HepG2 (cell line): ENCODE data around the gene CYB561. TPM values are rescaled to one million over a fixed set of nuclear protein-coding genes. Genes with fewer than 3 reads are reported as not detected.

ENCODE experiments used
- ATAC-seq: fragments of 200-7000 bp; cut with Tn5 transposase; 3 replicates; pipeline ENCODE4 v1.9.1; 2020; ENCODE audit warnings: mild to moderate bottlenecking, moderate library complexity
- BruUV-seq: library from RNA; stranded (reverse); fragments of 400-500 nt; replicated peaks from 2 replicates; lab custom pipeline; 2021; lab: Mats Ljungman, UMichigan
- CTCF ChIA-PET: fragments of 300-600 bp; formaldehyde crosslinking; extraction: SDS; loops from one replicate; lab custom pipeline; 2021; ENCODE audit warnings: low total read pairs, inconsistent platforms, low intra/inter-chr PET ratio; lab: Yijun Ruan, JAX
- POLR2A ChIA-PET: fragments of 350-600 bp; sonication (Branson Sonifier 250); formaldehyde crosslinking; loops from one replicate; lab custom pipeline; 2020; ENCODE audit warnings: antibody characterized with exemption, inconsistent platforms; lab: Yijun Ruan, JAX
- DNase-seq: peaks from one replicate; pipeline ENCODE4 v3.0.0-alpha.2; 2015; ENCODE audit warnings: low spot score
- FAIRE-seq: peaks from 3 replicates; lab custom pipeline; 2011; peaks lifted over from hg19 to GRCh38; lab: Jason Lieb, UNC
- H2AFZ ChIP-seq: one replicate; pipeline ENCODE4 v1.6.1; 2011; ENCODE audit warnings: low read length, inconsistent platforms
- H3K27ac ChIP-seq: fragments of 300-600 bp; 3 replicates; pipeline ENCODE4 v1.8.0; 2011; ENCODE audit warnings: mixed run types, mild to moderate bottlenecking, mixed read lengths, low read length, inconsistent platforms; ENCODE audit not compliant: insufficient read depth; ENCODE audit errors: extremely low read length
- H3K27me3 ChIP-seq, 2 experiments: fragments of 200-600 bp in 1 of 2; 2 replicates in 1 of 2; 3 replicates in 1 of 2; pipeline versions ENCODE4 v1.6.0 to v1.8.0; 2011; ENCODE audit warnings: low read length in 2 of 2, mild to moderate bottlenecking in 2 of 2, moderate library complexity in 2 of 2, inconsistent platforms in 1 of 2; ENCODE audit not compliant: insufficient read depth in 2 of 2, control insufficient read depth in 1 of 2
- H3K36me3 ChIP-seq, 2 experiments: fragments of 200-600 bp in 1 of 2; replicated peaks in 1 of 2; 2 replicates in 1 of 2; 3 replicates in 1 of 2; pipeline versions ENCODE4 v1.5.1 to v1.8.0; 2011; ENCODE audit warnings: low read length in 2 of 2, inconsistent platforms in 1 of 2; ENCODE audit not compliant: insufficient read depth in 2 of 2, control insufficient read depth in 1 of 2
- H3K4me1 ChIP-seq: 2 replicates; pipeline ENCODE4 v1.5.1; 2012; ENCODE audit warnings: low read length, inconsistent platforms; ENCODE audit not compliant: insufficient read depth
- H3K4me2 ChIP-seq: 2 replicates; pipeline ENCODE4 v1.6.0; 2011; ENCODE audit warnings: low read depth, low read length, inconsistent platforms
- H3K4me3 ChIP-seq, 3 experiments: fragments of 200-600 bp in 1 of 3; sonication (generic), shearing (Covaris generic) in 1 of 3; replicated peaks in 1 of 3; 2 replicates each; pipeline ENCODE4 v1.5.1; 2011 to 2016; ENCODE audit warnings: low read length in 3 of 3, inconsistent platforms in 2 of 3, low read depth in 2 of 3, mild to moderate bottlenecking in 2 of 3, control low read depth in 1 of 3, mixed read lengths in 1 of 3; ENCODE audit not compliant: insufficient read depth in 1 of 3
- H3K79me2 ChIP-seq: one replicate; pipeline ENCODE4 v1.6.1; 2011; ENCODE audit warnings: low read length, inconsistent platforms; ENCODE audit not compliant: insufficient read depth
- H3K9ac ChIP-seq: 2 replicates; pipeline ENCODE4 v1.6.0; 2011; ENCODE audit warnings: mild to moderate bottlenecking, low read depth, low read length, inconsistent platforms; ENCODE audit not compliant: insufficient read depth
- H3K9me3 ChIP-seq: 2 replicates; pipeline ENCODE4 v1.5.1; 2012; ENCODE audit warnings: mild to moderate bottlenecking, low read length
- H4K20me1 ChIP-seq: 2 replicates; pipeline ENCODE4 v1.6.0; 2011; ENCODE audit warnings: inconsistent platforms, mild to moderate bottlenecking, low read length, moderate library complexity; ENCODE audit not compliant: insufficient read depth
- CHD2 ChIP-seq: IDR thresholded peaks from 2 replicates; pipeline ENCODE4 v1.6.1; 2011; ENCODE audit warnings: low read depth, low read length, improper control_type of control experiment
- EED ChIP-seq: sonication (generic); formaldehyde crosslinking; IDR thresholded peaks from 2 replicates; pipeline ENCODE4 v1.5.0; 2020; ENCODE audit warnings: mild to moderate bottlenecking, missing genetic modification reagents
- HDAC2 ChIP-seq: sonication (generic); formaldehyde crosslinking; IDR thresholded peaks from 2 replicates; pipeline ENCODE4 v1.4.0; 2020; ENCODE audit warnings: missing genetic modification reagents
- JUN ChIP-seq: sonication (generic); formaldehyde crosslinking; IDR thresholded peaks from 2 replicates; pipeline ENCODE4 v1.4.0; 2020; ENCODE audit warnings: mild to moderate bottlenecking, missing genetic modification reagents
- LCORL ChIP-seq, 2 experiments: fragments of 450-650 bp in 1 of 2; sonication (generic) in 1 of 2; formaldehyde crosslinking in 1 of 2; IDR thresholded peaks; 2 replicates each; pipeline versions ENCODE4 v1.5.0 to v1.6.1; 2017 to 2020; ENCODE audit warnings: antibody characterized with exemption in 1 of 2, missing genetic modification reagents in 1 of 2
- MAFG ChIP-seq: sonication (generic); formaldehyde crosslinking; IDR thresholded peaks from 2 replicates; pipeline ENCODE4 v1.5.1; 2020; ENCODE audit warnings: mild to moderate bottlenecking, missing genetic modification reagents
- PAX8 ChIP-seq: sonication (generic); formaldehyde crosslinking; IDR thresholded peaks from 2 replicates; pipeline ENCODE4 v1.8.0; 2022; ENCODE audit warnings: mild to moderate bottlenecking, missing genetic modification reagents, borderline replicate concordance
- PHF8 ChIP-seq: sonication (generic); formaldehyde crosslinking; IDR thresholded peaks from 2 replicates; pipeline ENCODE4 v1.5.0; 2020; ENCODE audit warnings: missing genetic modification reagents
- SIX1 ChIP-seq: sonication (generic); formaldehyde crosslinking; IDR thresholded peaks from 2 replicates; pipeline ENCODE4 v1.4.0; 2020; ENCODE audit warnings: missing genetic modification reagents, borderline replicate concordance
- ZNF34 ChIP-seq: sonication (generic); formaldehyde crosslinking; IDR thresholded peaks from 2 replicates; pipeline ENCODE4 v1.4.0; 2020; ENCODE audit warnings: mild to moderate bottlenecking, missing genetic modification reagents, borderline replicate concordance
- ZNF552 ChIP-seq: sonication (generic); formaldehyde crosslinking; IDR thresholded peaks from 2 replicates; pipeline ENCODE4 v1.9.0; 2022; ENCODE audit warnings: missing genetic modification reagents, mild to moderate bottlenecking, borderline replicate concordance
- ZNF572 ChIP-seq: sonication (generic); formaldehyde crosslinking; IDR thresholded peaks from 2 replicates; pipeline ENCODE4 v1.5.1; 2020; ENCODE audit warnings: mild to moderate bottlenecking, missing genetic modification reagents
- ZNF614 ChIP-seq: IDR thresholded peaks from 2 replicates; pipeline ENCODE4 v1.6.1; 2018; ENCODE audit warnings: missing biosample characterization, missing genetic modification reagents, inconsistent platforms, borderline replicate concordance
- WGBS: methylation state at CpG from one replicate; pipeline ENCODE4 v1.1.6; 2017; ENCODE audit warnings: low lambda C conversion rate; 5-methylcytosine and 5-hydroxymethylcytosine counted together
- in situ Hi-C: cut with HindIII; loops from 2 replicates; pipeline ENCODE4 v1.10.0; 2017; ENCODE audit warnings: low pct_unique_long_range_greater_than_20kb; ENCODE audit not compliant: extremely low pct_ligation_motif_present
- intact Hi-C: fragments of 100-400 bp; cut with micrococcal nuclease; formaldehyde crosslinking; loops from one replicate; pipeline ENCODE4 v1.10.0; 2022; ENCODE audit not compliant: unreplicated experiment
- polyA plus RNA-seq, 8 experiments: library from polyadenylated mRNA; depleted of rRNA in 3 of 8; stranded (reverse) in 7 of 8; unstranded in 1 of 8; fragments of >200 nt; fragmentation: Illumina TruSeq in 4 of 8; extraction: Trizol in 4 of 8; gene quantifications; 2 replicates each; pipeline versions ENCODE4 v1.2.1 to v1.2.3, GENCODE V29; 2011 to 2016; ENCODE audit warnings: low read depth in 4 of 8, missing spikeins in 1 of 8, mixed read lengths in 1 of 8; ENCODE audit not compliant: insufficient read depth in 1 of 8
- total RNA-seq, 5 experiments: library from RNA; depleted of rRNA; stranded (reverse); fragments of >200 nt; fragmentation: Illumina TruSeq; extraction: Trizol; gene quantifications; 2 replicates each; pipeline ENCODE4 v1.2.3, GENCODE V29; 2016; ENCODE audit warnings: low read depth in 1 of 5
- TF ChIP-seq, protein P1 (sequence below): sonication (generic); formaldehyde crosslinking; conservative IDR thresholded peaks from 2 replicates; pipeline ENCODE4 v1.4.0; 2020; ENCODE audit warnings: missing genetic modification reagents
- TF ChIP-seq, protein P2 (sequence below): sonication (generic); formaldehyde crosslinking; IDR thresholded peaks from 2 replicates; pipeline ENCODE4; 2020; ENCODE audit warnings: missing genetic modification reagents, mild to moderate bottlenecking, borderline replicate concordance
- TF ChIP-seq, protein P3 (sequence below): sonication (generic); formaldehyde crosslinking; IDR thresholded peaks from 2 replicates; pipeline ENCODE4 v1.4.0; 2020; ENCODE audit warnings: mild to moderate bottlenecking, low read depth, missing genetic modification reagents
- TF ChIP-seq, protein P4 (sequence below): sonication (generic); formaldehyde crosslinking; IDR thresholded peaks from 2 replicates; pipeline ENCODE4 v1.9.0; 2022; ENCODE audit warnings: missing genetic modification reagents, mild to moderate bottlenecking, borderline replicate concordance

The CYB561 gene
- total and polyA plus RNA-seq, 2 of the 13 experiments (the other 11 are each of a cell fraction or from before 2014, with no cell fraction given), result 1.5 to 6.7 TPM

DNA sequence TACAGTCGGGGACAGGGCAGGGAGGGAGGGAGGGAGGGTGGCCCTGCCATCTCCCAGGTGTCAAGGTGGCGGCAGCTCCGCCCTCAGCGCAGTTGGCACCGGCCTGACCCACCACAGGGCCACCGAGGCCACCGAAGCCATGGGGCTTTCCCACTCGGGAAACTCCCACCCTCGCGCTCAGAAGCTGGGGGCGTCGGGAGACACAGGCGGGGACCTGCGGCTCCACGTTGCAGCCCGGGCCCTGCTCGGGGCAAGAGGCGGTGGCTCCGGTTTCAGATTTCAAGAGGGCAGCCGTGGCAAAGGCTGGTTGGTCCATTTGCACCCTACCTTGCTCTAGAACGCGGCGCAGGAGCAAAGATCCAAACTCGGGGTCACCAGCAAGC is 544 bp downstream of the CYB561 start:
- no peak overlapping the region for H2AFZ ChIP-seq
- H3K9ac ChIP-seq, result peak overlapping the region; percentile 44; the same call in 1 of the 2 replicates
- intact Hi-C loops, result no loop called here
- H4K20me1 ChIP-seq, result no peaks in the 10 kb centered on the region
- BruUV-seq, result no TSS peak
- ChIA-PET CTCF (no interaction called here), POLR2A (no interaction called here)
- H3K4me3 ChIP-seq, result peak overlapping the region; percentile 49 to 71 (median 52); a peak in 4 of 6 replicates
- peaks cover 3 to 39% of the 10 kb centered on the region in 2 experiments; a peak in 4 of 5 replicates for H3K27me3 ChIP-seq
- WGBS, result 15% methylated on average over 15 of the region's 24 CpGs
- H3K4me1 ChIP-seq, result peaks cover 22% of the 10 kb centered on the region
- H3K4me2 ChIP-seq, result peak overlapping the region; percentile 88
- H3K27ac ChIP-seq, result no peak overlapping the region
- in situ Hi-C loops, result no loop called here
- no peaks in the 10 kb centered on the region for H3K36me3 ChIP-seq
- ATAC-seq (peak; percentile 58), FAIRE-seq (no peak), DNase-seq (no peak)
- no peaks in the 10 kb centered on the region for H3K79me2 ChIP-seq
- no peaks in the 10 kb centered on the region for H3K9me3 ChIP-seq
- TF ChIP-seq CHD2 (no peak), PHF8 (0 out of 2 replicates have a peak, but pooled peaks have one; percentile 39), ZNF552 (CRISPR knock-in tag) (0 out of 2 replicates have a peak, but pooled peaks have one; percentile 55), JUN (CRISPR knock-in tag) (peak; percentile 50; the same call in 1 of the 2 replicates), PAX8 (CRISPR knock-in tag) (0 out of 2 replicates have a peak, but pooled peaks have one; percentile 71), LCORL (IDR thresholded peaks at IDR 0.05) (no peak), LCORL (CRISPR knock-in tag; IDR thresholded peaks at IDR 0.05) (peak; percentile 42; the same call in 1 of the 2 replicates), HDAC2 (CRISPR knock-in tag) (peak; percentile 12; the same call in 1 of the 2 replicates), SIX1 (CRISPR knock-in tag) (peak; percentile 85; the same call in 1 of the 2 replicates), MAFG (CRISPR knock-in tag) (peak; percentile 32; the same call in 1 of the 2 replicates), ZNF34 (CRISPR knock-in tag) (peak; percentile 55; the same call in 1 of the 2 replicates), ZNF572 (CRISPR knock-in tag) (0 out of 2 replicates have a peak, but pooled peaks have one; percentile 66), ZNF614 (CRISPR knock-in tag) (no peak), EED (CRISPR knock-in tag) (peak; percentile 59; the same call in 1 of the 2 replicates)
- TF ChIP-seq, protein P1, sequence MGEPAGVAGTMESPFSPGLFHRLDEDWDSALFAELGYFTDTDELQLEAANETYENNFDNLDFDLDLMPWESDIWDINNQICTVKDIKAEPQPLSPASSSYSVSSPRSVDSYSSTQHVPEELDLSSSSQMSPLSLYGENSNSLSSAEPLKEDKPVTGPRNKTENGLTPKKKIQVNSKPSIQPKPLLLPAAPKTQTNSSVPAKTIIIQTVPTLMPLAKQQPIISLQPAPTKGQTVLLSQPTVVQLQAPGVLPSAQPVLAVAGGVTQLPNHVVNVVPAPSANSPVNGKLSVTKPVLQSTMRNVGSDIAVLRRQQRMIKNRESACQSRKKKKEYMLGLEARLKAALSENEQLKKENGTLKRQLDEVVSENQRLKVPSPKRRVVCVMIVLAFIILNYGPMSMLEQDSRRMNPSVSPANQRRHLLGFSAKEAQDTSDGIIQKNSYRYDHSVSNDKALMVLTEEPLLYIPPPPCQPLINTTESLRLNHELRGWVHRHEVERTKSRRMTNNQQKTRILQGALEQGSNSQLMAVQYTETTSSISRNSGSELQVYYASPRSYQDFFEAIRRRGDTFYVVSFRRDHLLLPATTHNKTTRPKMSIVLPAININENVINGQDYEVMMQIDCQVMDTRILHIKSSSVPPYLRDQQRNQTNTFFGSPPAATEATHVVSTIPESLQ, result no peak
- TF ChIP-seq, protein P2, sequence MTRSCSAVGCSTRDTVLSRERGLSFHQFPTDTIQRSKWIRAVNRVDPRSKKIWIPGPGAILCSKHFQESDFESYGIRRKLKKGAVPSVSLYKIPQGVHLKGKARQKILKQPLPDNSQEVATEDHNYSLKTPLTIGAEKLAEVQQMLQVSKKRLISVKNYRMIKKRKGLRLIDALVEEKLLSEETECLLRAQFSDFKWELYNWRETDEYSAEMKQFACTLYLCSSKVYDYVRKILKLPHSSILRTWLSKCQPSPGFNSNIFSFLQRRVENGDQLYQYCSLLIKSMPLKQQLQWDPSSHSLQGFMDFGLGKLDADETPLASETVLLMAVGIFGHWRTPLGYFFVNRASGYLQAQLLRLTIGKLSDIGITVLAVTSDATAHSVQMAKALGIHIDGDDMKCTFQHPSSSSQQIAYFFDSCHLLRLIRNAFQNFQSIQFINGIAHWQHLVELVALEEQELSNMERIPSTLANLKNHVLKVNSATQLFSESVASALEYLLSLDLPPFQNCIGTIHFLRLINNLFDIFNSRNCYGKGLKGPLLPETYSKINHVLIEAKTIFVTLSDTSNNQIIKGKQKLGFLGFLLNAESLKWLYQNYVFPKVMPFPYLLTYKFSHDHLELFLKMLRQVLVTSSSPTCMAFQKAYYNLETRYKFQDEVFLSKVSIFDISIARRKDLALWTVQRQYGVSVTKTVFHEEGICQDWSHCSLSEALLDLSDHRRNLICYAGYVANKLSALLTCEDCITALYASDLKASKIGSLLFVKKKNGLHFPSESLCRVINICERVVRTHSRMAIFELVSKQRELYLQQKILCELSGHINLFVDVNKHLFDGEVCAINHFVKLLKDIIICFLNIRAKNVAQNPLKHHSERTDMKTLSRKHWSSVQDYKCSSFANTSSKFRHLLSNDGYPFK, result 0 out of 2 replicates have a peak, but pooled peaks have one; percentile 31
- TF ChIP-seq, protein P3, sequence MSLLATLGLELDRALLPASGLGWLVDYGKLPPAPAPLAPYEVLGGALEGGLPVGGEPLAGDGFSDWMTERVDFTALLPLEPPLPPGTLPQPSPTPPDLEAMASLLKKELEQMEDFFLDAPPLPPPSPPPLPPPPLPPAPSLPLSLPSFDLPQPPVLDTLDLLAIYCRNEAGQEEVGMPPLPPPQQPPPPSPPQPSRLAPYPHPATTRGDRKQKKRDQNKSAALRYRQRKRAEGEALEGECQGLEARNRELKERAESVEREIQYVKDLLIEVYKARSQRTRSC (CRISPR knock-in tag), result peak; percentile 76; the same call in 1 of the 2 replicates
- TF ChIP-seq, protein P4, sequence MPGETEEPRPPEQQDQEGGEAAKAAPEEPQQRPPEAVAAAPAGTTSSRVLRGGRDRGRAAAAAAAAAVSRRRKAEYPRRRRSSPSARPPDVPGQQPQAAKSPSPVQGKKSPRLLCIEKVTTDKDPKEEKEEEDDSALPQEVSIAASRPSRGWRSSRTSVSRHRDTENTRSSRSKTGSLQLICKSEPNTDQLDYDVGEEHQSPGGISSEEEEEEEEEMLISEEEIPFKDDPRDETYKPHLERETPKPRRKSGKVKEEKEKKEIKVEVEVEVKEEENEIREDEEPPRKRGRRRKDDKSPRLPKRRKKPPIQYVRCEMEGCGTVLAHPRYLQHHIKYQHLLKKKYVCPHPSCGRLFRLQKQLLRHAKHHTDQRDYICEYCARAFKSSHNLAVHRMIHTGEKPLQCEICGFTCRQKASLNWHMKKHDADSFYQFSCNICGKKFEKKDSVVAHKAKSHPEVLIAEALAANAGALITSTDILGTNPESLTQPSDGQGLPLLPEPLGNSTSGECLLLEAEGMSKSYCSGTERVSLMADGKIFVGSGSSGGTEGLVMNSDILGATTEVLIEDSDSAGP (CRISPR knock-in tag), result peak; percentile 73; the same call in 1 of the 2 replicates
